IMR-90 (cell line): ENCODE measurements around the gene RLN3.

Experiments
- BHLHE40 ChIP-seq: fragments of 150-350 bp; IDR thresholded peaks from 2 replicates; pipeline ENCODE4 v1.6.1; 2016; ENCODE audit warnings: mild to moderate bottlenecking, low read depth, low read length
- CEBPB ChIP-seq: IDR thresholded peaks from 2 replicates; pipeline ENCODE4 v1.6.1; 2012; ENCODE audit warnings: low read depth, low read length, improper control_type of control experiment
- CHD1 ChIP-seq: IDR thresholded peaks from 2 replicates; pipeline ENCODE4 v1.6.1; 2012; ENCODE audit warnings: low read depth, low read length, improper control_type of control experiment
- FOS ChIP-seq: fragments of 150-350 bp; IDR thresholded peaks from 2 replicates; pipeline ENCODE4 v1.6.1; 2016; ENCODE audit warnings: low read depth, low read length
- MAFK ChIP-seq: IDR thresholded peaks from 2 replicates; pipeline ENCODE4 v1.6.1; 2012; ENCODE audit warnings: low read depth, low read length, improper control_type of control experiment
- MAZ ChIP-seq: IDR thresholded peaks from 2 replicates; pipeline ENCODE4 v1.6.1; 2012; ENCODE audit warnings: low read depth, mild to moderate bottlenecking, low read length, improper control_type of control experiment, moderate library complexity, borderline replicate concordance
- POLR2A ChIP-seq: IDR thresholded peaks from 2 replicates; pipeline ENCODE4 v1.6.1; 2012; ENCODE audit warnings: mild to moderate bottlenecking, low read depth, low read length
- RAD21 ChIP-seq: IDR thresholded peaks from 2 replicates; pipeline ENCODE4 v1.6.1; 2012; ENCODE audit warnings: low read length, improper control_type of control experiment
- RCOR1 ChIP-seq: IDR thresholded peaks from 2 replicates; pipeline ENCODE4 v1.6.1; 2012; ENCODE audit warnings: mild to moderate bottlenecking, low read length, improper control_type of control experiment; ENCODE audit not compliant: insufficient replicate concordance
- RFX5 ChIP-seq: IDR thresholded peaks from 2 replicates; pipeline ENCODE4 v1.8.0; 2012; ENCODE audit warnings: low read depth, mild to moderate bottlenecking, low read length, moderate library complexity
- SMC3 ChIP-seq: fragments of 150-350 bp; IDR thresholded peaks from 2 replicates; pipeline ENCODE4 v1.6.1; 2016; ENCODE audit warnings: low read depth, mild to moderate bottlenecking, antibody characterized with exemption, low read length, moderate library complexity
- TF ChIP-seq, protein P1 (sequence below): conservative IDR thresholded peaks from 2 replicates; pipeline ENCODE4 v1.5.1; 2012; ENCODE audit warnings: mild to moderate bottlenecking, low read depth, low read length, improper control_type of control experiment
- TF ChIP-seq, protein P2 (sequence below): fragments of 150-350 bp; IDR thresholded peaks from 2 replicates; pipeline ENCODE4 v1.6.1; 2016; ENCODE audit warnings: low read depth, mild to moderate bottlenecking, low read length, moderate library complexity, borderline replicate concordance
- TF ChIP-seq, protein P3 (sequence below): fragments of 150-350 bp; IDR thresholded peaks from 2 replicates; pipeline ENCODE4 v1.6.1; 2017; ENCODE audit warnings: mild to moderate bottlenecking, antibody characterized with exemption, low read length, low read depth

DNA sequence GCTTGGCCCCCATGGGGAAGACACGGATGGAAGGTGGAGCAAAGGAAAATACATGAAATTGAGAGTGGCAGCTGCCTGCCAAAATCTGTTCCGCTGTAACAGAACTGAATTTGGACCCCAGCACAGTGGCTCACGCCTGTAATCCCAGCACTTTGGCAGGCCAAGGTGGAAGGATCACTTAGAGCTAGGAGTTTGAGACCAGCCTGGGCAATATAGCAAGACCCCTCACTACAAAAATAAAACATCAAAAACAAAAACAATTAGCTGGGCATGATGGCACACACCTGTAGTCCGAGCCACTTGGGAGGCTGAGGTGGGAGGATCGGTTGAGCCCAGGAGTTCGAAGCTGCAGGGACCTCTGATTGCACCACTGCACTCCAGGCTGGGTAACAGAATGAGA, 24.5 kb downstream of the RLN3 start:
- TF ChIP-seq POLR2A (no peak), SMC3 (no peak), BHLHE40 (no peak), RCOR1 (no peak), RAD21 (no peak), RFX5 (no peak), FOS (no peak), MAZ (no peak), CHD1 (no peak), CEBPB (no peak), MAFK (no peak)
- TF ChIP-seq, protein P1, sequence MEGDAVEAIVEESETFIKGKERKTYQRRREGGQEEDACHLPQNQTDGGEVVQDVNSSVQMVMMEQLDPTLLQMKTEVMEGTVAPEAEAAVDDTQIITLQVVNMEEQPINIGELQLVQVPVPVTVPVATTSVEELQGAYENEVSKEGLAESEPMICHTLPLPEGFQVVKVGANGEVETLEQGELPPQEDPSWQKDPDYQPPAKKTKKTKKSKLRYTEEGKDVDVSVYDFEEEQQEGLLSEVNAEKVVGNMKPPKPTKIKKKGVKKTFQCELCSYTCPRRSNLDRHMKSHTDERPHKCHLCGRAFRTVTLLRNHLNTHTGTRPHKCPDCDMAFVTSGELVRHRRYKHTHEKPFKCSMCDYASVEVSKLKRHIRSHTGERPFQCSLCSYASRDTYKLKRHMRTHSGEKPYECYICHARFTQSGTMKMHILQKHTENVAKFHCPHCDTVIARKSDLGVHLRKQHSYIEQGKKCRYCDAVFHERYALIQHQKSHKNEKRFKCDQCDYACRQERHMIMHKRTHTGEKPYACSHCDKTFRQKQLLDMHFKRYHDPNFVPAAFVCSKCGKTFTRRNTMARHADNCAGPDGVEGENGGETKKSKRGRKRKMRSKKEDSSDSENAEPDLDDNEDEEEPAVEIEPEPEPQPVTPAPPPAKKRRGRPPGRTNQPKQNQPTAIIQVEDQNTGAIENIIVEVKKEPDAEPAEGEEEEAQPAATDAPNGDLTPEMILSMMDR = no peak
- TF ChIP-seq, protein P2, sequence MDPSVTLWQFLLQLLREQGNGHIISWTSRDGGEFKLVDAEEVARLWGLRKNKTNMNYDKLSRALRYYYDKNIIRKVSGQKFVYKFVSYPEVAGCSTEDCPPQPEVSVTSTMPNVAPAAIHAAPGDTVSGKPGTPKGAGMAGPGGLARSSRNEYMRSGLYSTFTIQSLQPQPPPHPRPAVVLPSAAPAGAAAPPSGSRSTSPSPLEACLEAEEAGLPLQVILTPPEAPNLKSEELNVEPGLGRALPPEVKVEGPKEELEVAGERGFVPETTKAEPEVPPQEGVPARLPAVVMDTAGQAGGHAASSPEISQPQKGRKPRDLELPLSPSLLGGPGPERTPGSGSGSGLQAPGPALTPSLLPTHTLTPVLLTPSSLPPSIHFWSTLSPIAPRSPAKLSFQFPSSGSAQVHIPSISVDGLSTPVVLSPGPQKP = no peak
- TF ChIP-seq, protein P3, sequence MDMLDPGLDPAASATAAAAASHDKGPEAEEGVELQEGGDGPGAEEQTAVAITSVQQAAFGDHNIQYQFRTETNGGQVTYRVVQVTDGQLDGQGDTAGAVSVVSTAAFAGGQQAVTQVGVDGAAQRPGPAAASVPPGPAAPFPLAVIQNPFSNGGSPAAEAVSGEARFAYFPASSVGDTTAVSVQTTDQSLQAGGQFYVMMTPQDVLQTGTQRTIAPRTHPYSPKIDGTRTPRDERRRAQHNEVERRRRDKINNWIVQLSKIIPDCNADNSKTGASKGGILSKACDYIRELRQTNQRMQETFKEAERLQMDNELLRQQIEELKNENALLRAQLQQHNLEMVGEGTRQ = no peak
